ENCODE measurements around the gene EVI2B. TPM values are rescaled to one million over a fixed set of nuclear protein-coding genes. Genes with fewer than 3 reads are reported as not detected.

EVI2B gene
- polyA plus RNA-seq, 1 donor from 2014 or later = not detected

- Histone ChIP-seq H3K4me3 (ENCODE audit: low read length) (no peak overlapping the region), H3K4me2 (ENCODE audit: low read length) (no peak overlapping the region)
Measured at GRCh38 chr17:31321966-31322365, 8.1 kb upstream of the EVI2B start.

GRCh38 chr17:31321481-31321880 is 7.6 kb upstream of the EVI2B start, which contains the start of gene EVI2A:
EVI2A (minus strand) TSS chr17:31321622; CDS start chr17:31319013, 2,609 bp downstream.
- Histone ChIP-seq H3K9me3 (ENCODE audit: low read length) (no peaks in the 10 kb centered on the region), H3K27me3 (ENCODE audit: insufficient read depth, low read depth, low read length) (no peaks in the 10 kb centered on the region), H3K9me2 (ENCODE audit: insufficient read depth, low read length) (no peaks in the 10 kb centered on the region), H4K20me1 (ENCODE audit: insufficient read depth) (no peaks in the 10 kb centered on the region), H3F3A (ENCODE audit: insufficient read depth, low read length, poor library complexity, severe bottlenecking) (no peaks in the 10 kb centered on the region), H3K27ac (ENCODE audit: low read length) (no peak within 1 kb of the TSS), H3K4me2 (ENCODE audit: low read length) (no peak within 1 kb of the TSS), H3K4me3 (ENCODE audit: low read length) (no peak within 1 kb of the TSS), H2AFZ (ENCODE audit: low read depth, low read length) (no peak within 1 kb of the TSS), H3K79me2 (replicated peaks; ENCODE audit: insufficient read depth, low read length) (no peaks in the 10 kb centered on the region), H3K36me3 (ENCODE audit: insufficient read depth, low read length) (peaks cover 8% of the 10 kb centered on the region), H3K9ac (ENCODE audit: low read length) (no peak within 1 kb of the TSS)
- TF ChIP-seq POLR2AphosphoS5 (IDR thresholded peaks at IDR 0.05) (no peak), EZH2 (IDR thresholded peaks at IDR 0.05; ENCODE audit: borderline replicate concordance, insufficient read depth, low read length, poor library complexity, severe bottlenecking) (no peak), TAF1 (IDR thresholded peaks at IDR 0.05; ENCODE audit: low read depth) (no peak), SMC3 (conservative IDR thresholded peaks at IDR 0.05; ENCODE audit: poor library complexity) (no peak), EP300 (conservative IDR thresholded peaks at IDR 0.05; ENCODE audit: poor library complexity, severe bottlenecking) (no peak)

More at GRCh38 chr17:31321966-31322365, 8.1 kb upstream of the EVI2B start:
- Histone ChIP-seq H4K20me1 (ENCODE audit: insufficient read depth) (no peaks in the 10 kb centered on the region), H2AFZ (ENCODE audit: low read depth, low read length) (no peak overlapping the region), H3K36me3 (ENCODE audit: insufficient read depth, low read length) (peaks cover 8% of the 10 kb centered on the region), H3F3A (ENCODE audit: insufficient read depth, low read length, poor library complexity, severe bottlenecking) (no peaks in the 10 kb centered on the region), H3K9me2 (ENCODE audit: insufficient read depth, low read length) (no peaks in the 10 kb centered on the region), H3K27ac (ENCODE audit: low read length) (no peak overlapping the region), H3K79me2 (replicated peaks; ENCODE audit: insufficient read depth, low read length) (no peaks in the 10 kb centered on the region), H3K27me3 (ENCODE audit: insufficient read depth, low read depth, low read length) (no peaks in the 10 kb centered on the region), H3K9me3 (ENCODE audit: low read length) (no peaks in the 10 kb centered on the region), H3K9ac (ENCODE audit: low read length) (no peak overlapping the region)
- no peak for TF ChIP-seq REST (IDR thresholded peaks at IDR 0.05; ENCODE audit: borderline replicate concordance)

- no peaks in the 10 kb centered on the region for H4K20me1 ChIP-seq (ENCODE audit: insufficient read depth)
- no peaks in the 10 kb centered on the region for H3K79me2 ChIP-seq (replicated peaks; ENCODE audit: insufficient read depth, low read length)
- H3F3A ChIP-seq (ENCODE audit: insufficient read depth, low read length, poor library complexity, severe bottlenecking) = no peaks in the 10 kb centered on the region
- no peaks in the 10 kb centered on the region for H3K9me2 ChIP-seq (ENCODE audit: insufficient read depth, low read length)
- no peak overlapping the region for H3K27ac ChIP-seq (ENCODE audit: low read length)
- peaks cover 4% of the 10 kb centered on the region for H3K36me3 ChIP-seq (ENCODE audit: insufficient read depth, low read length)
- no peak overlapping the region for H3K4me2 ChIP-seq (ENCODE audit: low read length)
- no peak overlapping the region for H2AFZ ChIP-seq (ENCODE audit: low read depth, low read length)
- H3K9me3 ChIP-seq (ENCODE audit: low read length) = no peaks in the 10 kb centered on the region
- no peak for TF ChIP-seq EZH2 (IDR thresholded peaks at IDR 0.05; ENCODE audit: borderline replicate concordance, insufficient read depth, low read length, poor library complexity, severe bottlenecking)
- no peak for TF ChIP-seq EP300 (conservative IDR thresholded peaks at IDR 0.05; ENCODE audit: poor library complexity, severe bottlenecking)
- no peak for TF ChIP-seq MXI1 (conservative IDR thresholded peaks at IDR 0.05; ENCODE audit: poor library complexity, severe bottlenecking)
- TF ChIP-seq REST (IDR thresholded peaks at IDR 0.05; ENCODE audit: borderline replicate concordance) = no peak
- no peak for TF ChIP-seq POLR2AphosphoS5 (IDR thresholded peaks at IDR 0.05)
- TF ChIP-seq TAF1 (IDR thresholded peaks at IDR 0.05; ENCODE audit: low read depth) = no peak
- no peak for TF ChIP-seq RAD21 (conservative IDR thresholded peaks at IDR 0.05)
- no peak for TF ChIP-seq SMC3 (conservative IDR thresholded peaks at IDR 0.05; ENCODE audit: poor library complexity)
- no peak overlapping the region for H3K4me3 ChIP-seq (ENCODE audit: low read length)
- no peak overlapping the region for H3K9ac ChIP-seq (ENCODE audit: low read length)
- no peaks in the 10 kb centered on the region for H3K27me3 ChIP-seq (ENCODE audit: insufficient read depth, low read depth, low read length)
Measured at GRCh38 chr17:31320791-31321190, 6.9 kb upstream of the EVI2B start.
